GM12865 (cell line): ENCODE data around the gene SLC17A9.

ENCODE experiments used
- DNase-seq: peaks from one replicate; pipeline ENCODE4 v3.0.0; 2010; ENCODE audit warnings: low read depth
- H3K4me3 ChIP-seq: 2 replicates; pipeline ENCODE4 v1.5.1; 2011; ENCODE audit warnings: mild to moderate bottlenecking, low read depth, low read length, control low read depth
- CTCF ChIP-seq: IDR thresholded peaks from 2 replicates; pipeline ENCODE4 v1.5.1; 2011; ENCODE audit warnings: low read length, control low read depth, low read depth, inconsistent platforms; ENCODE audit not compliant: insufficient read depth; ENCODE audit errors: missing control alignments

SLC17A9 gene

GRCh38 chr20:63000958-63001357, 48.4 kb downstream of the SLC17A9 start:
- no peak for TF ChIP-seq CTCF
- H3K4me3 ChIP-seq: no peak overlapping the region
- no peak for DNase-seq

GRCh38 chr20:63002511-63002910, 50.0 kb downstream of the SLC17A9 start:
- TF ChIP-seq CTCF: no peak
- H3K4me3 ChIP-seq: no peak overlapping the region
- no peak for DNase-seq

GRCh38 chr20:63003546-63003945, 51.0 kb downstream of the SLC17A9 start:
- no peak for TF ChIP-seq CTCF
- H3K4me3 ChIP-seq: no peak overlapping the region
- DNase-seq: no peak

GRCh38 chr20:63004607-63005364, 52.3 kb downstream of the SLC17A9 start:
- no peak for TF ChIP-seq CTCF
- DNase-seq: no peak

GRCh38 chr20:63005365-63005861, 52.9 kb downstream of the SLC17A9 start:
- H3K4me3 ChIP-seq: no peak overlapping the region
- TF ChIP-seq CTCF: no peak
- no peak for DNase-seq

More at GRCh38 chr20:63004607-63005364, 52.3 kb downstream of the SLC17A9 start:
- H3K4me3 ChIP-seq: no peak overlapping the region

GRCh38 chr20:63005862-63006539, 53.5 kb downstream of the SLC17A9 start:
- H3K4me3 ChIP-seq: no peak overlapping the region
- DNase-seq: no peak
- no peak for TF ChIP-seq CTCF
